ENCODE results near the gene MYBPC3.

MYBPC3 gene

GRCh38 chr11:47302853-47303252 is 49.6 kb downstream of the MYBPC3 start:
- TF ChIP-seq, protein P1, sequence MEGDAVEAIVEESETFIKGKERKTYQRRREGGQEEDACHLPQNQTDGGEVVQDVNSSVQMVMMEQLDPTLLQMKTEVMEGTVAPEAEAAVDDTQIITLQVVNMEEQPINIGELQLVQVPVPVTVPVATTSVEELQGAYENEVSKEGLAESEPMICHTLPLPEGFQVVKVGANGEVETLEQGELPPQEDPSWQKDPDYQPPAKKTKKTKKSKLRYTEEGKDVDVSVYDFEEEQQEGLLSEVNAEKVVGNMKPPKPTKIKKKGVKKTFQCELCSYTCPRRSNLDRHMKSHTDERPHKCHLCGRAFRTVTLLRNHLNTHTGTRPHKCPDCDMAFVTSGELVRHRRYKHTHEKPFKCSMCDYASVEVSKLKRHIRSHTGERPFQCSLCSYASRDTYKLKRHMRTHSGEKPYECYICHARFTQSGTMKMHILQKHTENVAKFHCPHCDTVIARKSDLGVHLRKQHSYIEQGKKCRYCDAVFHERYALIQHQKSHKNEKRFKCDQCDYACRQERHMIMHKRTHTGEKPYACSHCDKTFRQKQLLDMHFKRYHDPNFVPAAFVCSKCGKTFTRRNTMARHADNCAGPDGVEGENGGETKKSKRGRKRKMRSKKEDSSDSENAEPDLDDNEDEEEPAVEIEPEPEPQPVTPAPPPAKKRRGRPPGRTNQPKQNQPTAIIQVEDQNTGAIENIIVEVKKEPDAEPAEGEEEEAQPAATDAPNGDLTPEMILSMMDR (IDR thresholded peaks at IDR 0.05; ENCODE audit: low read length, missing control alignments) = no peak
- no peak for DNase-seq (ENCODE audit: low read depth)
- no peak overlapping the region for H3K4me3 ChIP-seq (replicated peaks; ENCODE audit: low read depth, low read length)

DNA sequence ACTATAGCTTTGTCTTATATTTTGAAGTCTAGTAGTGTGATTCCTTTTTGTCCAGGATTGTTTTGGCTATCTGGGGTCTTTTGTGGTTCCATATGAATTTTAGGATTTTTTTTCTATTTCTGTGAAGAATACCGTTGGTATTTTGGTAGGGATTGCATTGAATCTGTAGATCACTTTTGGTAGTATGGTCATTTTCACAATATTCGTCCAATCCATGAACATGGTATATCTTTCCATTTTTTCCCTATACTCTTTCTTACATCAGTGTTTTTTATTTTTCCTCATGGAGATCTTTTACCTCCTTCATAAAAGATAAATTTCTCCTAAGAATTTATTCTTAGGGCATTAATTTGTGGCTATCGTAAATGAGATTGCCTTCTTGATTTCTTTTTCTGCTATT is 53.4 kb downstream of the MYBPC3 start:
- DNase-seq (ENCODE audit: low read depth) = no peak
- no peak overlapping the region for H3K4me3 ChIP-seq (replicated peaks; ENCODE audit: low read depth, low read length)
- TF ChIP-seq, protein P1 (IDR thresholded peaks at IDR 0.05; ENCODE audit: low read length, missing control alignments) = no peak

- DNase-seq (ENCODE audit: low read depth) = no peak
- no peak overlapping the region for H3K4me3 ChIP-seq (replicated peaks; ENCODE audit: low read depth, low read length)
- TF ChIP-seq, protein P1 (IDR thresholded peaks at IDR 0.05; ENCODE audit: low read length, missing control alignments) = no peak
Measured at GRCh38 chr11:47296045-47296444, 56.5 kb downstream of the MYBPC3 start.

DNA sequence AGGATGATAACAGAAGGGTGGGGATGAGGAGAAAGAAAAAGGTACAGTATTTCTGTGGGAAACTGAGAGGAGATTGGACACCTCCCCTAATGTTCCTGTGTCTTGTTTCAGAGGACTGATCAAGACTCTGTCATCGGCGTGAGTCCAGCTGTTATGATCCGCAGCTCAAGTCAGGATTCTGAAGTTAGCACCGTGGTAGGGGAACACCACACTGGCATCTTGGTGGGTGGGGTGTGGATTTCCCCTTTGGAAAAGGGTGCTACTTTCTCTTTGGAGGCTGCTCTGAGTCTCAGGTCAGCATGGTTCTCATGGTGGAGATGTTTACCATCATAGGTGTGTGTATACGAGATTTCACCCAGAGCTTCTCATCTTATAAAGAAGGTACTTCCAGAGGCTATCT is 57.1 kb downstream of the MYBPC3 start:
- H3K4me3 ChIP-seq (replicated peaks; ENCODE audit: low read depth, low read length) = no peak overlapping the region
- DNase-seq (ENCODE audit: low read depth) = no peak
- TF ChIP-seq, protein P1 (IDR thresholded peaks at IDR 0.05; ENCODE audit: low read length, missing control alignments) = no peak

DNA sequence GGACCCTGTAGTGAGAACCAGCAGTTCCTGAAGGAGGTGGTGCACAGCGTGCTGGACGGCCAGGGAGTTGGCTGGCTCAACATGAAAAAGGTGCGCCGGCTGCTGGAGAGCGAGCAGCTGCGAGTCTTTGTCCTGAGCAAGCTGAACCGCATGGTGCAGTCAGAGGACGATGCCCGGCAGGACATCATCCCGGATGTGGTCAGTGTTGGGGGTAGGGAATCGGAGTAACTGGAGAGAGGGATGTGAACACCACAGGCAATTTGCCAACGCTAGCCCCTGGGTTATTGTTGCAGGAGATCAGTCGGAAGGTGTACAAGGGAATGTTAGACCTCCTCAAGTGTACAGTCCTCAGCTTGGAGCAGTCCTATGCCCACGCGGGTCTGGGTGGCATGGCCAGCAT is 62.6 kb downstream of the MYBPC3 start:
- DNase-seq (ENCODE audit: low read depth) = no peak
- TF ChIP-seq, protein P1 (IDR thresholded peaks at IDR 0.05; ENCODE audit: low read length, missing control alignments) = no peak
- no peak overlapping the region for H3K4me3 ChIP-seq (replicated peaks; ENCODE audit: low read depth, low read length)

GRCh38 chr11:47288066-47288465 is 64.4 kb downstream of the MYBPC3 start:
- no peak overlapping the region for H3K4me3 ChIP-seq (replicated peaks; ENCODE audit: low read depth, low read length)
- DNase-seq (ENCODE audit: low read depth) = no peak
- TF ChIP-seq, protein P1 (IDR thresholded peaks at IDR 0.05; ENCODE audit: low read length, missing control alignments) = no peak

DNA sequence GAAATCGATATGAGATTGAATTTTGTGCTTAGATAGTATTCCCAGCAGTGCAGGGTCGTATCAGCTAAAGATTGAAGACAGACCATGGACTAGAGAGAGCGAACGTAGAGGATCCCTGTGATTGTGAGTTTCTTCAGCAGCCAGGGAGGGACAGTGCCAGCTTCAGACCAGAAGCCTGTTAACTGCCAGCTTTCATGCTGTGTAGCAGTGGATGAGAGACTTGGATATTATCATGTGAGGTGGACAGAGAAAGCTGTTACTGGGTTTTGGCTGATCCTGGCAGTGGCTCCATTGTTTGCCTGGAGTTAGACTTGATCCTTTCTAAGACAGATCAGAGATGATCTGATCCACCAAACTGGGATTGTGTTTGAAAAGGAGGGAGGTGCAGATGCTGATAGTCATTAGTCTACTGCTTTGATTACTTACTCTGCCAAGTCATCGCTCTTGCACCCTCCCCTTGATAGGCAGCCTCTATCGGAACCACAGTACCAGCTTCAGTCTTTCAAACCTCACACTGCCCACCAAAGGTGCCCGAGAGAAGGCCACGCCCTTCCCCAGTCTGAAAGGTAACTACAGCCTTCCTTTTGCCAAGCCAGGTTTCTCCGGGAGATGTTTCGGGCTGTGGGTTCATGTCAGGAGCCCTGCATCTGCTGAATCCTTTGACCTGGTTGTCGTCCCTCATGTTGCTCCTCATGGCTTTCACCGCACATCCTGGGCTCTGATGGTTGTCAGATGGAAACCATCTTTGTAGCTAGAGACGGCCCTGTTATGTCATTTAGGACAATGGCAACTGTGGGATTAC is 66.3 kb downstream of the MYBPC3 start:
- no peak overlapping the region for H3K4me3 ChIP-seq (replicated peaks; ENCODE audit: low read depth, low read length)
- DNase-seq (ENCODE audit: low read depth) = no peak
- TF ChIP-seq, protein P1 (IDR thresholded peaks at IDR 0.05; ENCODE audit: low read length, missing control alignments) = no peak
